GM21786 (cell line): Measurements from ENCODE around the gene SCYGR5.
"Not testable (repeated sequence)": the region's sequence is repeated elsewhere in the genome, so short reads cannot be mapped to it uniquely, and the experiment has no call there.

Experiments
- ATAC-seq: cut with Tn5 transposase; IDR thresholded peaks from one replicate; pipeline ENCODE4 v1.9.1; 2021; ENCODE audit not compliant: unreplicated experiment

SCYGR5 gene, protein sequence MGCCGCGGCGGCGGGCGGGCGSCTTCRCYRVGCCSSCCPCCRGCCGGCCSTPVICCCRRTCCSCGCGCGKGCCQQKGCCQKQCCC

DNA sequence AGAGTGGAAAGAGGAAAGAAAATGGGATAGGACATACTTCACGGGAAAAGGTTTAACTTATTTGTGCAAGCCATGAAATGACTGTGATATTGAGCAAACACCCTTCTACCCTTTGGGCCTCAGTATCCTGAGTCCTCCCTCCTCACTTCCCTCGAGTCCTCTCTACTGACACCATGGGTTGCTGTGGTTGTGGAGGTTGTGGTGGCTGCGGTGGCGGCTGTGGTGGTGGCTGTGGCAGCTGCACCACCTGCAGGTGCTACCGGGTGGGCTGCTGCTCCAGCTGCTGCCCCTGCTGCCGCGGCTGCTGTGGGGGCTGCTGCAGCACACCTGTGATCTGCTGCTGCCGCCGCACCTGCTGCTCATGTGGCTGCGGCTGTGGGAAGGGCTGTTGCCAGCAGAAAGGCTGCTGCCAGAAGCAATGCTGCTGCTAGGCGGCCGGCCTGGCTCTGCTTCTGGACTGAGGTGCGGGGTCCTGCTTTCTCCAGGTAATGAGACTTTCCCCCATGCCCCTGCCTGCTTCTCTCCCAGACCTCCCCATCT is at the start of gene SCYGR5:
Gene SCYGR5 (plus strand): TSS at position 174 of the 540 bp plus-strand sequence. CDS start 0 bp downstream, at position 174.
- not testable (repeated sequence) for ATAC-seq

DNA sequence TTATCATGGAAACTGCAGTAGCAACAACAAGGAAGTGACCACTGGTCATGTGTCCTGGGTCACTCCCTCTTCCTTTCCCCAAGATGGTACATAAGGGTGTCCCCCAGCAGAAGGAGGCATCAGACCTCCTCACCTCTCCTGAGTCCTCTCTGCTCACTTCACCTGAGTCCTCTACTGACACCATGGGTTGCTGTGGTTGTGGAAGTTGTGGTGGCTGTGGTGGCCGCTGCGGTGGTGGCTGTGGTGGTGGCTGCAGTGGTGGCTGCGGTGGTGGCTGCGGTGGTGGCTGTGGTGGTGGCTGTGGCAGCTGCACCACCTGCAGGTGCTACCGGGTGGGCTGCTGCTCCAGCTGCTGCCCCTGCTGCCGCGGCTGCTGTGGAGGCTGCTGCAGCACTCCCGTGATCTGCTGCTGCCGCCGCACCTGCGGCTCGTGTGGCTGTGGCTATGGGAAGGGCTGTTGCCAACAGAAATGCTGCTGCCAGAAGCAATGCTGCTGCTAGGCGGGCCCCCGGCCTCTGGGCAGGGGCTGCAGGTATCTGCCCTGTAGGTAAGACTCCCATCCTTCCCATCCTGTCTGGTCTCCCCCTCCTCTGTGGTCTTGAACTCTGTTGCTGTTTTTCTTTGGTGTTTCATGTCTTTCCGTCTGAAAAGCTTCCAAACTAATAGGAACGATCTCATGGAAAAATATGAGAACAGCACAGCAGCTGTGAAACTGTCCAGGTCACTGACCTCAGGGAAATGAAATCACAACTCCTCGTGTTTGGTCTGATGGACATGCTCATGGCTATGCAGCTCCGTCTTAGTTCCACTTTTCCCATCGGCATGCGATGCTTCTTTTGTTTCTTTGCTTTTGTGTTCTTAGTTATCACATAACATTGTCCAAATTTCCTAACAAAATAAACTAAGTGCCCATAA is 49.0 kb upstream of the SCYGR5 start, which contains the start of gene SCYGR4:
Gene SCYGR4 (plus strand): TSS at position 183 of the 915 bp plus-strand sequence. CDS start 0 bp downstream, at position 183.
- no peak for ATAC-seq

DNA sequence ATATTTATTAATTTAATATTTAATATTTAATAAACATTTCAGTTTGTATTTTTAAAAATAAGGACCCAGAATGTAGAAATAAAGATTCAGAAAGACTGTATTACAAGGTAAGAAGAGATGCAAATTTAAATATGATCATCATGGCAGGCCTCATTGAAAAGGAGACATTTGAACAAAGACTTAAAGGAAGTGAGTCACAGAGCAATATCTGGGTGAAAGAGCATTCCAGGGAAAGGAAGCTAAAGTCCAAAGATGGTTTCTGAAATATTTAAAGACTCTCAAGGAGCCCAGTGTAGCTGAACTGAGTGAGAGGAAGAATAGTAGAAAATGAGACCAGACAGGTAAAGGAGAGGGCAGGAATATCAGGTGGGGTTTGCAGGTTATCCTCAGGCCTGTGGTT is 43.4 kb upstream of the SCYGR5 start:
- ATAC-seq, result no peak

DNA sequence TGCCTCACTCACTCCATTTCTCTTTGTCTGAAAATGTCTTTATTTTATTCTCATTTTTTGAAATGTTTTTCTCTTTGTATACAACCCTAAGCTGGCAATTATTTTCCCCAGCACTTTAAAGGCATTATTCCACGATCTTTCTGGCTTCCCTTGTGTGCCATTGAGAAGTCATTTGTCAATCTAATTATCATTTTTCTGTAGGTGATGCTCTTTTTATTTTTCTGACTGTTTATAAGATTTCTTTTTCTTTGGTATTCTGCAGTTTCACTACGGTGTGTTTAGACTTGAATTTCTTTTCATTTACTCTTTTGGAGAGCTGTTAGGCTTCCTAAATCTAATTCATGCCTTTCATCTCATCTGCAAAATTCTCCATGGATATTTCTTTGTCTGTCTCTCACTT is 41.2 kb upstream of the SCYGR5 start:
- no peak for ATAC-seq

DNA sequence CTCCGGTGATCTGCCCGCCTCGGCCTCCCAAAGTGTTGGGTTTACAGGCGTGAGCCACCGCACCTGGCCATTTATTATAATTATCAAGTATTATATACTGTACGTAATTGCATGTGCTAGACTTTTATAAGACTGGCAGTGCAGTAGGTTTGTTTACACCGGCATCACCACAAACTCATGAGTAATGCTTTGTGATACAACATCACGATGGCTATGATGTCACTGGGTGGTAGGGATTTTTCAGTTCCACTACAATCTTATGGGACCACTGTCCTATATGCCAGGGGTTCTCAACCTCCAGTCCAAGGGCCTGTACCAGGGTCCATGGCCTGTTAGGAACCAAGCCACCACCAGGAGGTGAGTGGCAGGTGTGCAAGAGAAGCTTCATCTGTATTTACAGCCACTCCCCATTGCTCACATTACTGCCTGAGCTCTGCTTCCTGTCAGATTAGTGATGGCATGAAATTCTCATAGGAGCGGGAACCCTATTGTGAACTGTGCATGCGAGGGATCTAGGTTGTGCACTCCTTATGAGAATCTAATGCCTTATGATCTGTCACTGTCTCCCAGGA is 39.9 kb upstream of the SCYGR5 start:
- ATAC-seq, result no peak

DNA sequence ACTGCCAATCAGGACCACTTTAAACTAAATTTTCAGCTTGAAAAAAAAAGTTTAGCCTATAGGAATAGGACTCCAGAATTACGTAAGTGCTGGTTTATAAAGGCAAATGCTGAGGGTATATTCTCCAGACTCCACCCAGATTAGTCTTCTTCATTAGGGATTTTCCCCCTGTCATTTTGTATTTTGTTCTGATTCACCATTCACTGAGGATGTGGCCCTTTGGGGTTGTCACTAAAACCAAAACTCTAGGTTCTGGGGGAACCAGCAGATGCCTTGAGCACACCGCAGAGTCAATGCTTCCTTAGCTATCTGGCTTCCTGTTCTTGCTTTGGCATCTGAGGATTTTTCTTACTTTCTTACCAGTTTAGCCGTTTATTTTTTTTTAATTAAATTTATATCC is 38.8 kb upstream of the SCYGR5 start:
- ATAC-seq, result peak; percentile 97

DNA sequence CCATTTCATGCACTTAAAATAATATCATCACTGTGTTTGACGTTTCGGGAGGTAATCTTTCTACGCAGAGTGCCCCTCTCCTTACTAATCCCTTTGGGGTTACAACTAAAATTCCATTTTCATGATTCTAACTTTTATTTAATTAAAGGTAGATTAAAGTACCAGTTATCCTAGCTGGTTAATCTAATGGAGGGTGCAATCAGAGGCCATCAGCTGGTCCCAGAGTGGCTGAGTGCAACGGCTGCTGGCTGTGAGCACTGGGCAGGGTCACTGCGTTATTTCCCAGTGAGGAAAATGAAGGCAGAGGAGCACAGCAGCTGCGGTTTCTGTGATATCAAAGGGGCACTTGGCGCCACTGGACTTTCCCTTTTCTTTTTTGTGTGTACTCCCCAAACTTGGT is 37.2 kb upstream of the SCYGR5 start:
- ATAC-seq, result no peak

DNA sequence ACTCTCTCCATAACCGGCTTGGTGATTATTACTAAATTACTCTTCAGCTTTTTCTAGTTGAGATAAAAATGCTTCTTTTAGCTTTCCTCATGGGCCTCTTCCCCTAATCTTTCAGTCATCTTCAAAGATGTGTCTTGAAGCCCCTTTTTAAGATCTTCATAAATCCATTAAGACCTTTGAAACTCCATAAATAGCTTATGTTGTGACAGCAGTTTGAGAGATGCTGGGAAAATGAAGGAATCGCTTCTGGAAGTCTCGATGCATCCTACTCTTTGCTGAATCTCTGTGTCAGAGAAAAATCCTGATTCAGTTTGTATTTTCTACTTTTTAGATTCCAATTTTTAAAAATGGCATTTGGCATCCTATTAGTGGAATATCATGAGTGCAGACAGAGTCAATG is 36.3 kb upstream of the SCYGR5 start:
- ATAC-seq, result no peak

DNA sequence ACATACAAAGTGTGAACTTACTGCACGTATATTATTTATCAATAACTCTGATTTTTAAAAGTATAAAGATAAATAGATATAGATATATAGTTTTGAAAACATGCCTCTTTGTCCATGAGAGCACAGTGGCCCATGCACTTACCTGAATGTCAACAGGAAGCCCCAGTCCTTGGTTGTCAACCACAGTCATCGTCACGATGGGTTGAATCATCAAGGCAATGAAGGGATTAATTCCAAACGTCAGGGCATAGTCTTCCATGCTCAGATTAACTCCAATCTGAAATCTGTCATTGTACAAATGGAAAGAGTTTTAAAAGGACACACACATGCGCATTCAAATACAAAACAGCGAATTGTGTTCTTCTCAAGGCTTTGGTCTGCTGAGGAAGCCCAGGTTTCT is 33.8 kb upstream of the SCYGR5 start:
- ATAC-seq, result no peak

DNA sequence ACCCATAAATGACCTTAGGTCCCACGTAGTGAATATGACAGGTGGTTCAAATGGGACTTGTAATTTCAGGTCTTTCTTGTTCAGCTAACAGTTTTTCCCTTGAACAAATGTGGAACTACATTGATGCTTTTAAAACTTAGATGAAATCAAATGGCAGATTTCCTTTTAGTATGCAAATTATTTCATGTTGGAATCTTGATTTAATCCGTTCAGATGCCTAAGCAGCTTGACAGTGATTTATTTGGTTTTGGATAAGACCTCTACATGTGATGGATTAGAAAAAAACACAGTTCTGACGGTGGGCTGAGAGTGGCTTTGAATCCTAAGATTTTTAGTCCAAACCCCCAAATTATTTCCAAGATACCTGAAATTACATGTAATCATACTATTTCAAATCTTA is 32.4 kb upstream of the SCYGR5 start:
- ATAC-seq, result no peak

DNA sequence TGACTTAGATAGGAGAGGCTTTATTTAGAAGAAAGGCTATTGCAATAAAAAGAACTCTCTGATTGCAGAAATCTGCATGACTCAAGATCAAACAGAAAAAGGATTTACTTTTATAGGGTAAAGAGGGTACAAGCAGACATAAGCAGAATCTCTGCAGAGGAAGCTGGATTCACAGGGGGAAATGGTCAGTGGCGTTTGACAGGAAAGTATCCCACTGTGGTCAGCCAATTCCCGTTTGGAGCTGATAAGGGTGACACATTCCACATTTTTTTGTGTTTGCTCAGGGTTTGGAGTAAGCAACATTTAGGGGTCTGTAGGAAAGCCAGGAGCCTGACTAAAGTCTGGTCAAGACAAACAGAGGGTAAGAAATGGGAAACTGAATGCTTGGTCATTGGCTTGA is 23.9 kb upstream of the SCYGR5 start:
- no peak for ATAC-seq

DNA sequence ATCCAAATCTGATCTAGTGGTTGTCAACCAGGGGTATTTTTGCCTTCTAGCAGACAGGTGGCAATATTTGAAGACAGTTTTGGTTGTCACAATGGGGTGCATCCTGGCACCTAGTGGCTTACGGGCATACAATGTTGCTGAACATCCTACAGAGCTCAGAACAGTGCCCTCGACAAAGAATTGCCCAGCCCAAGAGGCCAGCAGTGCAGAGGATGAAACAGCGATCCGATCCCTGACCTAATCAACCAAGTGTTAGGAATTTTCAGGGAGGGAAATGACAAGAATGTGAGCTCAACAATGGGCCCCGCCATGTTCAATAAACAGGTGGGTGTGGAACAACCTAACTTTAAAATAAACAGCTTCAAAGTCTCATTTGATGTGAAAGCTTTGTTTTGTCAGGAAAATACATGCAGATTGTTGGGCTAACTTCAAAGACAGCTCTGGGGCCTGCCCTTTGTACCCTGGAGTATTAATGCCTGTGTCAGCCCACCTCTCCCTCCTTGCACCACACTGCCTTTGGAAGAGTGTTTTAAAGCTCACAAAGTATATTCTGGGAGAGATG is 22.5 kb upstream of the SCYGR5 start:
- ATAC-seq, result no peak

DNA sequence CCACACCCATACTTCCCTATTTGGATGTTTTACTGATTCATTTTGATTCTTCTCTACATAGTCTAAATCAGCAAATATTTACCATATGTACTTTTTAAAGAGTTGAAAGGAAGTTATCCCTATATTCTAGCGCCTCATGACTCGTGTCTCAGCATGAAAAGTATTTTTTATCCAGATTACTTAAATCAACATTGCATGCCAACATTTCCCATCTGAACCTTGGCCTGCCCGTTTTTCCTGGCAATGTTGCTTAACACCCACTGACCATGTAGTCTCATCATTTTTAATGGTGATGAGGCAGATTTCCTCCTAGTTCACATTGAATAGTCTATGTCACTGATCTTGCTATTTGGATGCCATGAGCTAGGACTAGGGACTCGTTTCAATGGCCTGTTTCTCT is 13.2 kb upstream of the SCYGR5 start:
- no peak for ATAC-seq

DNA sequence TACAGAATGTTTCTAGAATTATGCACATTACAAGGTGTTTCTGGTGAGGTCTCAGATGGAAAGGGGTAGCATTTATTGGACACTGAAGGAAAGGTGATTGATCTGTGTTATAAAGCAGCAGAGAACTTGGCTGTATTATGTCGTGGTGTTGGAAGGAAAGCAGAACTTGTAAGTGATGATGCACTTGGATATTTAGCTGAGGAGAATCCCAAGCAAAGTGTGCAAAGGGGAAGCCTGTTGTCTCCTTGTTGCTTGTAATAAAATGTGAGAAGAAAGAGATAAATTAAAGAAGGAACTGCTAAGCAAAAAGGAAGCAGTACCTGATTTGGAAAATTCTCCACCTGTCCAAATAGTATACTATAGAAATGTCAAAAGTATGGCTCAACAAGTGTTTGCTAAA is 12.2 kb upstream of the SCYGR5 start:
- no peak for ATAC-seq

DNA sequence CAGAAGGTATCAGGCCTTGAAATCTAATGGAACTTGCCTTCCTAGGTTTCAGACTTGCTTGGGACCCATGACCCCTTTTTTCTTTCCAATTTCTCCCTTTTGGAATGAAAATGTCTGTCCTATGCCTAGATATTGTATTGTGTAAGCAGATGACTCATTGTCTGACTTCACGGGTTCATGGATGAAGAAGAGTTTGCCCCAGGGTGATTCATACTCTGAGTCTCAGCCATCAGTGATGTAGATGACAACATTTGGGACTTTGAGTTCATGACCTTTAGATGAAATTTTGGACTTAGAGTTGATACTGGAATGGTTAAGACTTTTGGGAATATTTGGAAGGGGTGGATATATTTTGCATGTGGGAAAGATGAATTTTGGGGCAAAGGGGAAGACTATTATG is 11.2 kb upstream of the SCYGR5 start:
- no peak for ATAC-seq

DNA sequence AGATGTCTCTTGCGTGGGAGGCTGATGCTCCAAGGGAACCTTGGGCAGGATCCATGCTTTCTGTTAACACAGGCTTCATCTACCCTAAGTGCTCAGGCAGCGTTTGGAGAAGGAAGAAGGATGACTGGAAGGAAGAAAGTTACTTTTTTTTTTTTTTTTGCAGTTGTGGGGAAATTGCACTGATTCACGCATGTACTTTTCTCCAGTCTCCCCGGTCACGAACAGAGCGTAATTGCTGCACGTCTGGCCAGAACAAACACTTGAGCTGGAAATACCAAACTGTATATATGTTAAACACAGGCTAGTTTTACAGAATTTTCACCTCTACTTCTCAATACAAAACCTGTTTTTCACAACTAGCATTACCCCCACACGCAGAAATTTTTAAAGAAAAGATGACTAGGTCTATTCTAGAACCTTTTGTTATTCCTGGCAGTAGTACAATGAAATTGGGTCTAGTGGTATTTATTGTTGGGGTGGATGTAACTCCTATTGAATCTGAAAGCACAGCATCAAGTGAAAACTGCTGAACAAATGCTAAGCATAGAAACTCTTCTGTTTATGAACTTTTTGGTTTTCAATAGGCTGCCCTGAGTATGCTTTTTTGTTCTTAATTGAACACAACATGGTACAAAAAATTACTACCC is 9.3 kb upstream of the SCYGR5 start:
- no peak for ATAC-seq

DNA sequence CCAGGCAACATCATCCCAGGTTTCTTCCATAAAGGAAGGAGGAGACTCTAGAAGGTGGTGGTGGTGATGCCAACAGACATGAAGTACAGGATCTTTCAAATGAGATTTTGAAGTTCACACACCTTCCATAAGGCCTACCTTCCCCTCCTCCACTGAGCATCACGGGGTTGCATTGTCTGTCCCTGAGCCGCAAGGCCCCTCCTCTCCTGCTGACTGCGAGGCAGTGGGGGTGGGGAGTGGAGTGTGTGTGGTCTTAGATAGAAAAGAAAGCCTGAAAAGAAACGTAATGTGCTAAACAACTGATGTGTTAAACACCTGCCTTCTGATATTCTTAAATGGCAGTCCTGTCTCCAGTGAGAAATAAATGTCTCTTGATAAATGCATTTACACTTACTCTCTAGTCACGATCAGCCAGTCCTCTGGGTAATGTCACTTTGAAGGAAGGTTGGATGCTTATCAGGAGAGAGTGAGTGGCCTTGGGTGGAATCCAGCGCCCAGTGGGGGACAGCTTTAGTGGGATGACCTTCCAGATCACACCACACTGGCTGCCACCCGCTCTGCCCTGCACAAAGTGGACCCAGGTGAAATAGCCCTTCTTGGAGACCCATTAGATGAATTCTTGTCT is 5.5 kb upstream of the SCYGR5 start:
- ATAC-seq, result no peak

DNA sequence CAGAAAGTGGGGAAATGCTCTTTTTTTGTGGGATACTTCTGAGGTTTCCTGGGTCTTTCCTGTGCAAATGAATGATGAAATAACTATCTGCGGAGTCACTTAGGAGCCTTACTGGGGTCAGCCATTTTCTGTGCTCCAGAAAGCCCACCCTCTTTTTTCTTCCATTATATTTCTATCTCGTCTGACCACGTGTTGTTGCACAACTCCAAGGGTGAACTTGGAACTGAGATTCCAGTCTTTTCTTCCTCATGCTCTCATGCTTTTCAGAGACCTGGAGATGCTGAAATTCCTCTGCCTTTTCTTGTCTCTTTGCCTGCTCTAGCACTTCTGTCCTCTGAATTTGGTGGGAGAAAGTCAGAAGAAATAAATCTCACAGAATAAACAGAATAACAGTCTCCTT is 4.8 kb upstream of the SCYGR5 start:
- no peak for ATAC-seq

DNA sequence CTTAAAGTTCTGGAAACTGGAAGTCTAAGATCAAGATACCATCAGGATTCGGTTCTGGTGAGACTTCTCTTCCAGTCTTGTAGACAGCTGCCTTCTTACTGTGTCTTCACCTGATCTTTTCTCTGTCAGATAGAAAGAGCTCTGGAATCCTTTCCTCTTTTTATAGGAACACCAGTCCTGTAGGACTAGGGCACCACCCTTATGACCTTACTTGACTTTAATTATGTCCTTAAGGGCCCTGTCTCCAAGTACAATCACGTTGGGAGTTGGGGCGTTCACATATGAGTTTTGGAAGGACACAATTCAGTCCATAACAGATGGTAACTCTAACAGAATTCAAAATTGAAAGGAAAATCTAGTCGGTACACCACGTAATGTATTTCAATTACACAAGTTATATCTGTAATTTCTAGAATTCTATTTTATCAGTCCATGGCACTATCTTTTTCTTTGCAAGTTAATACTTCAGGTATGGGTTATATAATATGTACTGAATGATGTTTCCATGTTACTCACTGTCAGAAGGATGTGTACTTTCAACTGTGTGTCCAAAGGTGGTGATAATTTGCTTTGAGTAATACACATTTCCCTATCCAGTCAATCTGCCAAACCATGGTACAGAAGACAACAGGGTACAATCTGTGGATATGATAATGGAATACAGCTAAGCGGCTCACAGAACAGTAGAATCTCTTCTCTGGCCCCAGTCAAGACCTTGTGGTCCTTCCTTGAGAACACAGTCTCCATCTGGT is 1.2 kb upstream of the SCYGR5 start:
- no peak for ATAC-seq
